ENCODE data around the gene CIRBP.

Gene CIRBP

GRCh38 chr19:1236576-1236975 lies 32.6 kb upstream of the CIRBP start:
- H3K4me3 ChIP-seq (ENCODE audit: low read length): peak overlapping the region; percentile 73
- no peak for DNase-seq (ENCODE audit: low read depth)
- TF ChIP-seq CTCF (conservative IDR thresholded peaks at IDR 0.05; ENCODE audit: low read depth, low read length): no peak

- no peak for TF ChIP-seq CTCF (conservative IDR thresholded peaks at IDR 0.05; ENCODE audit: low read depth, low read length)
Observed at GRCh38 chr19:1237027-1237659, 32.0 kb upstream of the CIRBP start.

DNA sequence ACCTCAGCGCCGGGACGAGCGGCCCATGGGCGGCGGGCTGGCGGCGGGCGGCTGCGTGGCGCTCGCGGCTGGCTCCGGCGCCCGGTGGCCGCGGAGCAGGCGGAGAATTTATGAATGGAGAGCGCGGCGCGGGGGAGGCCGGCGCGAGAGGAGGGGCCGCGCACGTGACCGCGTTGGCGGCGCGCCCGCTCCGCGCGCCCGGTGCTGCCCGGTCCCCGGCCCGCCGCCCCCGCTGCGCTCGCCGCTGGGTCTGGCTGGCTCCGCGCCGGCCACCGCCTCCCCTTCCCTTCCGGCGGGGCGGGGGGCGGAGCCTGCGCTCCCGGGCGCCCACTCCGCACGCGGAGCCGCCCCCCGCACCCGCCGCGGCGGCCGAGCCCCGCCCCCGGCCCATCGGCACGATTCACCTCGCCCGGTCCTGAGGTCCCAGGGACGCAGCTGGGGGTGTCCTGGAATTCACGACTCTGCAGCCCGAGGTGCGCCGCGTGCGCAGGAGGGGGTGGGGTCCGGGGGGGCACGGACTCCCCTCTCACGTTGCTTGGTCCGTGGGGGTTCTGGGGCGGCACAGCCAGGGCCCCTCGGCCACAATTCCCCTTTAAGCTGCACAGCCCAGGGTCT lies 31.3 kb upstream of the CIRBP start, which contains the start of gene CBARP:
CBARP (minus strand) TSS at position 252 of the 615 bp plus-strand sequence. CDS start 1,905 bp downstream, outside the sequence.
- TF ChIP-seq CTCF (conservative IDR thresholded peaks at IDR 0.05; ENCODE audit: low read depth, low read length): no peak
- no peak for DNase-seq (ENCODE audit: low read depth)
- H3K4me3 ChIP-seq (ENCODE audit: low read length): peak within 1 kb of the TSS; percentile 73

More at GRCh38 chr19:1237027-1237659, 32.0 kb upstream of the CIRBP start:
- no peak for DNase-seq (ENCODE audit: low read depth)
- H3K4me3 ChIP-seq (ENCODE audit: low read length): peak overlapping the region; percentile 73

GRCh38 chr19:1238369-1239303 lies 30.5 kb upstream of the CIRBP start:
- peak overlapping the region; percentile 39 for H3K4me3 ChIP-seq (ENCODE audit: low read length)
- DNase-seq (ENCODE audit: low read depth): no peak
- TF ChIP-seq CTCF (conservative IDR thresholded peaks at IDR 0.05; ENCODE audit: low read depth, low read length): no peak

GRCh38 chr19:1239420-1239795 lies 29.7 kb upstream of the CIRBP start:
- TF ChIP-seq CTCF (conservative IDR thresholded peaks at IDR 0.05; ENCODE audit: low read depth, low read length): no peak
- DNase-seq (ENCODE audit: low read depth): no peak
- no peak overlapping the region for H3K4me3 ChIP-seq (ENCODE audit: low read length)

GRCh38 chr19:1239796-1240737 lies 29.1 kb upstream of the CIRBP start:
- DNase-seq (ENCODE audit: low read depth): no peak
- peak; percentile 63 for TF ChIP-seq CTCF (conservative IDR thresholded peaks at IDR 0.05; ENCODE audit: low read depth, low read length)
- peak overlapping the region; percentile 32 for H3K4me3 ChIP-seq (ENCODE audit: low read length)
